Vagina (tissue), 2 donors: Measurements from ENCODE around the gene ICOS. TPM values are rescaled to one million over a fixed set of nuclear protein-coding genes. Genes with fewer than 3 reads are reported as not detected.

Source experiments
- DNase-seq, 2 donors: peaks; one replicate each; pipeline ENCODE4 v3.0.0-alpha.2; 2017; ENCODE audit errors: extremely low spot score in 2 of 2
- H3K27ac ChIP-seq: fragments of 200-600 bp; sonication (generic); one replicate; pipeline ENCODE4 v1.5.1; 2019
- H3K27me3 ChIP-seq: fragments of 200-600 bp; sonication (generic); one replicate; pipeline ENCODE4 v1.5.1; 2019
- H3K36me3 ChIP-seq, 2 donors: fragments of 200-600 bp; sonication (generic); one replicate each; pipeline ENCODE4 v1.5.1; 2017 to 2019
- H3K4me1 ChIP-seq: fragments of 200-600 bp; sonication (generic); one replicate; pipeline ENCODE4 v1.5.1; 2019
- H3K4me3 ChIP-seq, 2 donors: fragments of 200-600 bp; sonication (generic); 1 replicate in 1 of 2; 2 replicates in 1 of 2; pipeline ENCODE4 v1.5.1; 2016 to 2019
- H3K9me3 ChIP-seq: fragments of 200-600 bp; sonication (generic); one replicate; pipeline ENCODE4 v1.5.1; 2019
- CTCF ChIP-seq, 3 experiments: fragments of 450-650 bp in 2 of 3; fragments of 200-600 bp in 1 of 3; sonication (generic) in 1 of 3; IDR thresholded peaks; one replicate each; pipeline ENCODE4 v1.5.1; 2017 to 2019; ENCODE audit warnings: antibody characterized with exemption in 3 of 3, mild to moderate bottlenecking in 2 of 3, moderate library complexity in 2 of 3
- POLR2A ChIP-seq, 2 donors: fragments of 450-650 bp; IDR thresholded peaks; one replicate each; pipeline ENCODE4 v1.6.1; 2017; ENCODE audit warnings: antibody characterized with exemption in 2 of 2, mild to moderate bottlenecking in 2 of 2, moderate library complexity in 2 of 2
- POLR2AphosphoS5 ChIP-seq, 2 donors: sonication (generic); formaldehyde crosslinking; IDR thresholded peaks; one replicate each; pipeline ENCODE4 v1.9.0; 2017; ENCODE audit warnings: antibody characterized with exemption in 2 of 2, mild to moderate bottlenecking in 2 of 2, low read depth in 1 of 2; ENCODE audit not compliant: insufficient read depth in 1 of 2
- intact Hi-C: fragments of 100-400 bp; cut with DNase I; formaldehyde crosslinking; loops from one replicate; pipeline ENCODE4 v1.15.1; 2023
- total RNA-seq: library from RNA; depleted of rRNA; stranded (reverse); fragments of >200 nt; gene quantifications from one replicate; pipeline ENCODE4 v1.2.3, GENCODE V29; 2016

Gene ICOS
- total RNA-seq, 1 donor from 2014 or later = 1.7 TPM

- Histone ChIP-seq H3K4me1 (peaks cover 12% of the 10 kb centered on the region), H3K36me3 (no peaks in the 10 kb centered on the region), H3K4me3 (no peak overlapping the region), H3K27ac (no peak overlapping the region), H3K27me3 (no peaks in the 10 kb centered on the region), H3K9me3 (no peaks in the 10 kb centered on the region)
- intact Hi-C loops = no loop called here
- TF ChIP-seq POLR2AphosphoS5 (IDR thresholded peaks at IDR 0.05; ENCODE audit: insufficient read depth in 1 of 2, low read depth in 1 of 2) (no peak), POLR2A (IDR thresholded peaks at IDR 0.05) (no peak), CTCF (IDR thresholded peaks at IDR 0.05) (no peak)
- DNase-seq = no peak
Observed at GRCh38 chr2:203908797-203909185, 27.8 kb upstream of the ICOS start.

- intact Hi-C loops = no loop called here
- Histone ChIP-seq H3K27me3 (no peaks in the 10 kb centered on the region), H3K4me1 (peaks cover 12% of the 10 kb centered on the region), H3K27ac (no peak overlapping the region), H3K9me3 (no peaks in the 10 kb centered on the region), H3K36me3 (no peaks in the 10 kb centered on the region), H3K4me3 (peak overlapping the region in 1 of 2 donors; percentile 34)
- DNase-seq = no peak
- TF ChIP-seq CTCF (IDR thresholded peaks at IDR 0.05) = peak; percentile 32 to 55 (median 42)
- TF ChIP-seq POLR2A (IDR thresholded peaks at IDR 0.05) = no peak
- peak in 1 of 2 donors; percentile 9 for TF ChIP-seq POLR2AphosphoS5 (IDR thresholded peaks at IDR 0.05; ENCODE audit: insufficient read depth in 1 of 2, low read depth in 1 of 2)
Observed at GRCh38 chr2:203909261-203909967, 27.1 kb upstream of the ICOS start.

- Histone ChIP-seq H3K4me3 (no peak overlapping the region), H3K27ac (no peak overlapping the region), H3K9me3 (no peaks in the 10 kb centered on the region), H3K27me3 (no peaks in the 10 kb centered on the region), H3K36me3 (no peaks in the 10 kb centered on the region), H3K4me1 (peaks cover 16% of the 10 kb centered on the region)
- intact Hi-C loops = no loop called here
- no peak for DNase-seq
- TF ChIP-seq POLR2AphosphoS5 (IDR thresholded peaks at IDR 0.05; ENCODE audit: insufficient read depth in 1 of 2, low read depth in 1 of 2) (no peak), CTCF (IDR thresholded peaks at IDR 0.05) (no peak), POLR2A (IDR thresholded peaks at IDR 0.05) (no peak)
Observed at GRCh38 chr2:203909974-203910373, 26.6 kb upstream of the ICOS start.

- intact Hi-C loops = no loop called here
- Histone ChIP-seq H3K4me1 (peaks cover 18% of the 10 kb centered on the region), H3K27me3 (no peaks in the 10 kb centered on the region), H3K27ac (no peak overlapping the region), H3K4me3 (no peak overlapping the region), H3K9me3 (no peaks in the 10 kb centered on the region), H3K36me3 (no peaks in the 10 kb centered on the region)
- TF ChIP-seq CTCF (IDR thresholded peaks at IDR 0.05) = no peak
- no peak for TF ChIP-seq POLR2A (IDR thresholded peaks at IDR 0.05)
- no peak for TF ChIP-seq POLR2AphosphoS5 (IDR thresholded peaks at IDR 0.05; ENCODE audit: insufficient read depth in 1 of 2, low read depth in 1 of 2)
- no peak for DNase-seq
Observed at GRCh38 chr2:203913947-203914346, 22.6 kb upstream of the ICOS start.

- TF ChIP-seq CTCF (IDR thresholded peaks at IDR 0.05) (no peak), POLR2A (IDR thresholded peaks at IDR 0.05) (no peak), POLR2AphosphoS5 (IDR thresholded peaks at IDR 0.05; ENCODE audit: insufficient read depth in 1 of 2, low read depth in 1 of 2) (no peak)
- no peak overlapping the region for H3K4me3 ChIP-seq
- no peaks in the 10 kb centered on the region for H3K36me3 ChIP-seq
- DNase-seq = no peak
- H3K27me3 ChIP-seq = no peaks in the 10 kb centered on the region
- no peaks in the 10 kb centered on the region for H3K9me3 ChIP-seq
- peaks cover 11% of the 10 kb centered on the region for H3K4me1 ChIP-seq
- H3K27ac ChIP-seq = no peak overlapping the region
- intact Hi-C loops = no loop called here
Observed at GRCh38 chr2:203914546-203915182, 21.9 kb upstream of the ICOS start.
